GM21528 (cell line): ENCODE measurements around the gene RALGAPA2.

Source experiments
- ATAC-seq: cut with Tn5 transposase; IDR thresholded peaks from one replicate; pipeline ENCODE4 v1.9.1; 2021; ENCODE audit warnings: mild to moderate bottlenecking, moderate library complexity; ENCODE audit not compliant: unreplicated experiment, low FRiP score

The RALGAPA2 gene

GRCh38 chr20:20712474-20713243 lies at the start of gene RALGAPA2:
Gene RALGAPA2, minus strand, starts transcription at chr20:20712644. Its CDS starts 164 bp downstream, at chr20:20712480.
- peak; percentile 96 for ATAC-seq

- ATAC-seq, result no peak
These were observed 48.9 kb upstream of the RALGAPA2 start for GRCh38 chr20:20761301-20761700.

- no peak for ATAC-seq
These were observed 46.7 kb upstream of the RALGAPA2 start for GRCh38 chr20:20759132-20759531.

DNA sequence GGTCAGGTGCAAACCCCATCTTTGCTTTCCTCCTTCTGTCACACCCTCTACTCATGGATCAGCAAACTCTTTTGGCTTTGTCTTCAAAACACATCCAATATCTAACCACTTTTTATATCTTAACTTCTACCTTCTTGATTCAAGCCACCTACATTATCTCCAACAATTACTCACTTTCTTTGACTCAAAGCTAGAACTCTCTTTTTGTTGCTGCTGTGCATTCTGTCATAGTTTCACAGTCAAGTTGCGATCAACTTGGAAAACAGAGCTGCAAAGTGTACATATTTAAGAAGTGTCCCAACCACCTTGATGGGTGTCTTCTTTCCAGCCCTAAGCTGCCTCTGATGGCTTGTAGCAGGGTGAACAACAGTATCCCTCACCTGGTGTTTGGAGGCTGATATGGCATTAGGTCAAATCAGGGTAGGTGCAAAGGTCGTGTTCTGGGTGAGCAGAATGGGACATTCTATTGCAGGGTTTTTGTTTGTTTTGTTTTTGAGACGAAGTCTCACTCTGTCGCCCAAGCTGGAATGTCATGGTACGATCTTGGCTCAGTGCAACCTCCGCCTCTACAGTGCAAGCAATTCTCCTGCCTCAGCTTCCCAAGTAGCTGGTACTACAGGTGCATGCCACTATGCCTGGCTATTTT lies 43.4 kb upstream of the RALGAPA2 start:
- ATAC-seq, result no peak

DNA sequence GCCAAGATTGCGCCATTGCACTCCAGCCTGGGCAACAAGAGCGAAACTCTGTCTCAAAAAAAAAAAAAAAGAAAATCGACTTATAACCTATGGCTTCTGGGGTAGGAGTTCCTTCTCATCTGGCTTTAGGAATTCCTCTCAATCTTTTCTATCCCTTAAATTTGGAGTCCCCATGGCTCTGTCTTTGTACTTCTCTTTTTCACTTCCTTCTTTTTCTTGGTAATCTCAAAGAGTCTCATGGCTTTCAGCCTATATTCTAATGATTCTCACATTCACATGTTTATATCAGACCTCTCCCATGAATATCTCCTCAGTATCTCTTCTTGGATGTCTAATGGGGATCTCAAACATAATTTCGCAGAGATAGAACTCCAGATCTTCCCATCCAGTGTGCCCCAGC lies 42.8 kb upstream of the RALGAPA2 start:
- no peak for ATAC-seq

DNA sequence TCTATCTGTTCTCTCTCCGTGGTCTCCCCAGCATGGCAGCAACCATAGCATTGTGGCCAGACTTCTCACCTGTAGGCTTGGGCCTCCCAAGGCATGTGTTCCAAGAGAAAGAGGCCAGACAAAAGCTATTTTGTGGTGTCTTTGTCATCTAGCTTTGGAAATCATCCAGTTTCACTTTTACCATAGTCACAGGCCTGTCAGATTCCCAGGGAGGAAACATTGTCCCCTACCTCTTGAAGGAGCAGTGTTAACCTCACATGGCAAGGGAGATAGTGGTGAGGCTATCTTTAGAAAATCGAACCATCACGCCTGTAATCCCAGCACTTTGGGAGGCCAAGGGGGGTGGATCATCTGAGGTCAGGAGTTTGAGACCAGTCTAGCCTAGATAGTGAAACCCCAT lies 42.3 kb upstream of the RALGAPA2 start:
- no peak for ATAC-seq

- ATAC-seq, result no peak
These were observed 40.3 kb upstream of the RALGAPA2 start for GRCh38 chr20:20752712-20753111.

DNA sequence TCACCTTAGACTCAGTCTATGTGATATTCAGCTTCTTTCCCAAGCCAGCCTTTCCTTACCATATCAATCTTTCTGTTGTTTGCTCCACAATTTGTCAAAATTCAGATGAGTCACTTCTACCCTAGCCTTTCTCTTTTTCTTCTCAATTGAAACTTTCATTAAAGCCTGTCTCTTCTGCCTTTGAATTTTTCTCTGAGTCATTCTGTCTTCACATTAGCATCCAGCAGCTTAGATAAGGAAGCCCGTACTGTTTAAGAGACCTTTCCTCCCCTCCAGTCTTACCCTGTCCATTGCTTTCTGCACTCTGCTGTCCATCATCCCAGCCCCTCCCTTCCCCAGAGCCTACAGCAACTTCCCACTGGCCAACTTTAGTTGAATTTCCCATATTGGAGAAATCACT lies 34.9 kb upstream of the RALGAPA2 start:
- no peak for ATAC-seq

DNA sequence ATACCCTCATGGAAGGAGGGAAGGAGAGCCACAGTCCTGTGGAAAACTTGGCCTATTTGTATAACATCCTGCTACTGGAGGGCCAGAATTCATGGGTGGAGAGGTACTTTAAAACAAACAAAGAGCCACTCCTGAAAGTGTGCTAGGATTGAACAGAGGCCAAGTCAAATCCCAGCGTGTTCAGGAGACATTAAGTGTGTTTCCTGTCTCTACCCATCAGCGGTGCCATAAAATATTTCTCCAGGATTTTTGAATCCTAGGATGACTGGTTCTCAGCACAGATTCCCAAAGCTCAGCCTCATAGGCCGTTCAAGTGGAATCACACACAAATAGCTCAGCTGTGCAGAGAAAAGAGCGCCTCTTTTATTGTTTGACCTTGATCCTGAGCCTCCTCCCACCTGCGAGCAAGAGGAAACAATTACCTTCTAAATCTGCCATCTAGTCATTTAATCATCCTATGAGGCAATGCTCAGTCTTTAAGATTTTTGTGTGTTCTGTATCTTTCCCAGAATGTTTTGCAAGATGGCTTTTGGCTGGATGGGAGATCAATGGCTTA lies 31.8 kb upstream of the RALGAPA2 start:
- no peak for ATAC-seq

- ATAC-seq, result no peak
These were observed 31.2 kb upstream of the RALGAPA2 start for GRCh38 chr20:20743511-20744169.

DNA sequence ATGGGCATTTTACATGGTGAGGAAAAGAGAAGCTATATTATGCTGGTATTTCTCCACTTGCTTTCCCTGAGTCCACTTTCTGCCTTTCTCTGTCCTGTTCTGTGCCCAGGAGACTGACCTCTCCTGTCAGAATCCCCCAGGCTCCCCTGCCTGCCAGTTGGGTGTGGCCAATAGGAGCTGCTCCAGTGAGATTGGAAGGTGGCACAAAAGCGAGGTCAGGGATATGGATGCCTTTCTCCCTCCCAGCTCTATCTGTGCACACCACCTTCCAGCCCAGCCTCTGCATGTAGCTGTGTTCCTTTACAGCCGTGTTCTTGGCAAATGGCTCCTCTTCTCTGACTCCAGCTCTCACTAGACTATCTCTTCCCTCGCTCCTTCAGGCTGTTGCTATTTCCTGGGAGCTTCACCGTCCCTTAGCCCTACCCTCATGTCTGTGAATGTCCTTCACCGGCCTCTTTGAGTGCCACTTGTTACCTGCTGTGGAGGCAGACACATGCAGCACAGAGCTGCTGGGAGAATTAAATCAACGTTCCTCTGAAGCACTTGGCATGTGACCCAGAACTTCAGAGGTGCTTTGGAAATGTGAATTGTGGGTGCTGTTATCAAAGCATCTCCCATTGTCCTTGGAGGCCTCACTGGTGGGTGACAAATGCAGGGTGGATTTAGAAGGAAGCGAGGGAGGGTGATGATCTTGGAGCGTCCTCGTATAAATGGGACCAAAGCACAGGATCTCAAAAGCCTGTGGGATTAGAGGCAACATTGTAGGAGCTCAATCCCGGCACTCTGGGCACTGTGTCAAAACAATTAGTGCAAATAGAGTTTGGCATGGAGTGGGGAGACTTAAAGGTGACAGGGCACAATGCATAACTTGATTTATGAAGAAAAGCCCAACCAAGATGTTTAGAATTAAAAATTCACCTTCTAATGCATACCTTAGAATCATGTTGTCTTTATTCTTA lies 28.9 kb upstream of the RALGAPA2 start:
- no peak for ATAC-seq

- no peak for ATAC-seq
These were observed 28.1 kb upstream of the RALGAPA2 start for GRCh38 chr20:20740541-20740940.

- ATAC-seq, result no peak
These were observed 24.7 kb upstream of the RALGAPA2 start for GRCh38 chr20:20737158-20737557.

DNA sequence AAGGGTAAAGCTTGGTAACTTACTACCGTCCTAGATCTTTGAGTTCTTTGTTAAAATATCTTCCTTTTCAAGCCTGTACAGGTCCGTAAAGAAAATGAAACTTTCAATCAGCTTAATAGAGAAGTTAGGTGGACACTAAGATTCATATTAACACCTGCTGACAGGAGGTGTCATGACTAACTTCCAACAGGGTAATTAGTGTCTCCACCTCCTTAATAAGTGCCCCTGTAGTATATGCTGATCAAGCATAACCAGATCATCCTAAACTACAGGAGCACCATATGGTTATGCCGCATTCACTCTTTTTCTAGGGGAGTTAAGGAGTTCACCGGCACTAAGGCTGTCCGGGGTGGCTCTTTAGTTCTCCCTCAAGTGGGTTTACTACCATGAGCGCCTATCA lies 23.9 kb upstream of the RALGAPA2 start:
- no peak for ATAC-seq

DNA sequence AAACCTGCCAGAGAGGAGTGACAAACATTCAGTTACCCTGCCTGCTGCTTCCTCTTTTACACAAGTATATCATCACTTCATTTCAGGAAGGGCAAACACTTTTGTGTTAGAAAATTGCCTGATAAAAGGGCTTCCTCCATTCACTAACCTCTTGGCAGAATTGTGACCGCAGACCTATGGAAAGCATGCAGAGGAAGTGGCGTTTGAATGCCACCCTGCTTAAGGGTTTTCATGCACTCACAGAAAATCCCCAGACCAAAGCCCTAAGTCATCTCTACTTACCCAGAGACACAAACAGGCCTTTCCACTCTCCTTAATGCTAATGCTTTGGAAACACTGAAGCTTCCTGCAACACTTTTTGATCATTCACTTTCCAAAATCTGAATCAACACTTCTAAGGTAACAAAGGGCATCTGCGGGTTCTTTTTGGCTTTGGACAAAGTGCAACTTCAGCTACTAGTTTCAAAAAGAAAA lies 22.1 kb upstream of the RALGAPA2 start:
- ATAC-seq, result no peak

GRCh38 chr20:20733943-20734342 lies 21.5 kb upstream of the RALGAPA2 start:
- no peak for ATAC-seq

GRCh38 chr20:20732641-20733040 lies 20.2 kb upstream of the RALGAPA2 start:
- ATAC-seq, result no peak

DNA sequence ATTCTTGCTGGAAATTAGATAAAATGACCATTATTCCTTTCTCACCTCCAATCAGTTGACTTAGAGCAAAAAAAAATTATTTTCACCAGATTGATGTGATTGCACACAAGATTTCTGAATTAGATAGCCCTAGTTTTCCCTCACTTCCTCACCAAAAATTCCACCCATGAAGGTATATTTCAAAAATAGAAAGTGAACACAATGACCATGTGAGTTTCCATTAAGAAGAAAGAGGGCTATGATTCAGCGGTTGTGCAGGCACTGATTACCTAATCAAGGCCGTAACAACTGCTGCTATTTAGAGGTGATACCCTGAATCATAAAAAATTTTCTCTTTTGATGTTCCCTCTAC lies 19.5 kb upstream of the RALGAPA2 start:
- no peak for ATAC-seq

DNA sequence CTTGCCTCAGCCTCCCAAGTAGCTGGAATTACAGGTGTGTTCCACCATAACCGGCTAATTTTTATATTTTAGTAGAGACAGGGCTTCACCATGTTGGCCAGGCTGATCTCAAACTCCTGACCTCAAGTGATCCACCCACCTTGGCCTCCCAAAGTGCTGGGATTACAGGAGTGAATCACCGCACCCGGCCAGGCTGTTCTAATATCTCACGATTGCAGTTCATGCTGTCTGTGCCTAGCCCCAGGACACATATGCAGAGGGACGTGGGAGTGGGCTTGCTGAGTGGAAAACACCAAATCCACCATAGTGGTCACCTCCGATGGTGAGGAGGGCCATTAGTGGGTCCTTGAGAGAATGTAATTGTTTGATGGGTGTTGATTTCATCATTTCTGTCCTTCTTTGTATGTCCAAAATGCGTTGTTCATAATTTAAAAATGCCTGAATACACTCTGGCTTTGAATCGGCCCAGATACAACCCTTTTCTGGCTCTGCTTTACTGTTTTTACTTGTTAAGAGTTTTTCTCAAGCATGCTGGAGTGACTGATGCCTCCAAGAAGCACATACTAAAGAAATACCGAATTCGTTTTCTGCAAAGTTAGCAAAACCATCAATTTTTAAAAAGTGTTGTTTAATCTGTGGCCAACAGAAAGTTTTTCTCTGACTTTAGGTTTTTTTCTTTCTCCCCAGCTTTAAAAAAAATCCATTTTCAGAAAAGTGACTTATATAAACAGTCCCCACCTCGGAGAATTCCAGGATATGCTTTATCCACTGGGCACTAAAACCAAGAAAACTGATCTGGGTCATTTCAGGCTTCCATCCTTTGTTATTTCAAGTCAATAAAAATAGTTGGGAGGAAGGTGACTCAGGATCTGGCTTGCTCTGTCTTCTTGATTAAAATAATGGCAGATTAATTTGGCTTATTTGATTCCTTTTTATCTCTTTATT lies 18.8 kb upstream of the RALGAPA2 start:
- ATAC-seq, result no peak
